Suprapubic skin (tissue), 3 donors: ENCODE results near the gene S1PR4.

Experiments used
- CTCF ChIP-seq, 2 donors: fragments of 200-600 bp in 1 of 2; fragments of 450-650 bp in 1 of 2; sonication (generic) in 1 of 2; IDR thresholded peaks; one replicate each; pipeline ENCODE4 v1.5.1; 2016 to 2019; ENCODE audit warnings: antibody characterized with exemption in 2 of 2, mild to moderate bottlenecking in 1 of 2, moderate library complexity in 1 of 2
- POLR2A ChIP-seq, 2 donors: fragments of 450-650 bp; IDR thresholded peaks; one replicate each; pipeline ENCODE4 v1.6.1; 2017; ENCODE audit warnings: antibody characterized with exemption in 2 of 2, mild to moderate bottlenecking in 2 of 2, moderate library complexity in 2 of 2

- TF ChIP-seq CTCF (IDR thresholded peaks at IDR 0.05): no peak
- TF ChIP-seq POLR2A (IDR thresholded peaks at IDR 0.05): no peak
These were observed 10.9 kb upstream of the S1PR4 start for GRCh38 chr19:3167533-3168272.
